SK-MEL-5 (cell line): ENCODE data around the gene NEB. TPM values are rescaled to one million over a fixed set of nuclear protein-coding genes. Genes with fewer than 3 reads are reported as not detected.

ENCODE experiments used
- DNase-seq: peaks from one replicate; pipeline ENCODE4 v3.0.0-alpha.2; 2016; ENCODE audit warnings: low read depth, low spot score
- in situ Hi-C: cut with HindIII; loops from 2 replicates; pipeline ENCODE4 v1.10.0; 2016; ENCODE audit warnings: low sequenced_read_pairs, high pct_unique_total_duplicates, low pct_unique_long_range_greater_than_20kb
- polyA plus RNA-seq, 2 experiments: library from polyadenylated mRNA; depleted of rRNA; stranded (reverse); fragments of >200 nt; gene quantifications; 2 replicates each; pipeline ENCODE4 v1.2.3, GENCODE V29; 2015
- total RNA-seq: library from RNA; depleted of rRNA; stranded (reverse); fragments of >200 nt; shearing (Covaris generic); gene quantifications from 2 replicates; pipeline ENCODE4 v1.2.3, GENCODE V29; 2014; rRNA removed

NEB gene, protein sequence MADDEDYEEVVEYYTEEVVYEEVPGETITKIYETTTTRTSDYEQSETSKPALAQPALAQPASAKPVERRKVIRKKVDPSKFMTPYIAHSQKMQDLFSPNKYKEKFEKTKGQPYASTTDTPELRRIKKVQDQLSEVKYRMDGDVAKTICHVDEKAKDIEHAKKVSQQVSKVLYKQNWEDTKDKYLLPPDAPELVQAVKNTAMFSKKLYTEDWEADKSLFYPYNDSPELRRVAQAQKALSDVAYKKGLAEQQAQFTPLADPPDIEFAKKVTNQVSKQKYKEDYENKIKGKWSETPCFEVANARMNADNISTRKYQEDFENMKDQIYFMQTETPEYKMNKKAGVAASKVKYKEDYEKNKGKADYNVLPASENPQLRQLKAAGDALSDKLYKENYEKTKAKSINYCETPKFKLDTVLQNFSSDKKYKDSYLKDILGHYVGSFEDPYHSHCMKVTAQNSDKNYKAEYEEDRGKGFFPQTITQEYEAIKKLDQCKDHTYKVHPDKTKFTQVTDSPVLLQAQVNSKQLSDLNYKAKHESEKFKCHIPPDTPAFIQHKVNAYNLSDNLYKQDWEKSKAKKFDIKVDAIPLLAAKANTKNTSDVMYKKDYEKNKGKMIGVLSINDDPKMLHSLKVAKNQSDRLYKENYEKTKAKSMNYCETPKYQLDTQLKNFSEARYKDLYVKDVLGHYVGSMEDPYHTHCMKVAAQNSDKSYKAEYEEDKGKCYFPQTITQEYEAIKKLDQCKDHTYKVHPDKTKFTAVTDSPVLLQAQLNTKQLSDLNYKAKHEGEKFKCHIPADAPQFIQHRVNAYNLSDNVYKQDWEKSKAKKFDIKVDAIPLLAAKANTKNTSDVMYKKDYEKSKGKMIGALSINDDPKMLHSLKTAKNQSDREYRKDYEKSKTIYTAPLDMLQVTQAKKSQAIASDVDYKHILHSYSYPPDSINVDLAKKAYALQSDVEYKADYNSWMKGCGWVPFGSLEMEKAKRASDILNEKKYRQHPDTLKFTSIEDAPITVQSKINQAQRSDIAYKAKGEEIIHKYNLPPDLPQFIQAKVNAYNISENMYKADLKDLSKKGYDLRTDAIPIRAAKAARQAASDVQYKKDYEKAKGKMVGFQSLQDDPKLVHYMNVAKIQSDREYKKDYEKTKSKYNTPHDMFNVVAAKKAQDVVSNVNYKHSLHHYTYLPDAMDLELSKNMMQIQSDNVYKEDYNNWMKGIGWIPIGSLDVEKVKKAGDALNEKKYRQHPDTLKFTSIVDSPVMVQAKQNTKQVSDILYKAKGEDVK (N-terminal part only)
- 0.51 and 1.4 TPM in 2 replicates for total RNA-seq
- 0.45 and 0.49 TPM in 2 replicates for polyA plus RNA-seq (2015; cell fraction: cytosol; rRNA removed)
- polyA plus RNA-seq (2015; cell fraction: nucleus; rRNA removed), result 2.6 and 3.8 TPM in 2 replicates

- in situ Hi-C loops, result no loop called here
- no peak for DNase-seq
Measured at GRCh38 chr2:151733771-151734672, at the start of gene NEB. TSS of gene NEB (minus strand) at chr2:151734476. CDS start at chr2:151733156, 1,320 bp downstream.

DNA sequence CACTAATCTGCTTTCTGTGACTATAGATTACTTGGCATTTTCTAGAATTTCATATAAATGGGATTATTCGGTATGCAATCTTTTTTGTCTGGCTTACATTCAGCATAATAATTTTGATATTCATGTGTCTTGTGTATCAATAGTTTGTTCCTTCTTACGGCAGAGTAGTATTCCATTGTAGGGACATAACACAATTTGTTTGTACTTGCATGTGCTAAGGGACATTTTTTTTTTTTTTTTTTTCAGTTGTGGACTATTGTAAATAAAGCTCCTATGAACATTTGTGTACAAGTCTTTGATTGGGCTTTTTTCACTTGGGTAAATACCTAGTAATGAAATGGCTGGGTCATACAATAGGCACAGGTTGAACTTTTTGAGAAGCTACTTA is 48.9 kb upstream of the NEB start:
- in situ Hi-C loops, result no loop called here
- no peak for DNase-seq

GRCh38 chr2:151782378-151783132 is 48.3 kb upstream of the NEB start:
- in situ Hi-C loops, result no loop called here
- DNase-seq, result no peak

DNA sequence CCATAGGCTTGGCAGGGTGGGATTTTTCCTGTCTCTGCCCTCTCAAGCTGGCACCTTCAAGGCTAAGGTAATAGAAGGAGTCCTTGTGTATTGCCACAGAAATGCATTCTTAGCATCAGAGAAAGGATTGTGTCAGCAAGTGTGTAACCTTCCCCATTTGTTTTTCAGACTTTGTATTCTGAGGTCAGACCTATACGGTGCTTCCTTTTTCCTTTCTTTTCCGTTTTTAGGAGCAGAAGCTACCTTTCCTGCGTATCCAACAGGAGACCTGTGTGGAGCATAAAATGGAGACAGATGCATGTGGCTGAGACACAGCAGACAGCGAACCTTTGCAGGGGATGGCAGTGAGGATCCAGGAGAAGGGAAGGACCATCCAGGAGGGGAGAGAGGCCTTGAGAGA is 47.4 kb upstream of the NEB start:
- in situ Hi-C loops, result no loop called here
- no peak for DNase-seq

DNA sequence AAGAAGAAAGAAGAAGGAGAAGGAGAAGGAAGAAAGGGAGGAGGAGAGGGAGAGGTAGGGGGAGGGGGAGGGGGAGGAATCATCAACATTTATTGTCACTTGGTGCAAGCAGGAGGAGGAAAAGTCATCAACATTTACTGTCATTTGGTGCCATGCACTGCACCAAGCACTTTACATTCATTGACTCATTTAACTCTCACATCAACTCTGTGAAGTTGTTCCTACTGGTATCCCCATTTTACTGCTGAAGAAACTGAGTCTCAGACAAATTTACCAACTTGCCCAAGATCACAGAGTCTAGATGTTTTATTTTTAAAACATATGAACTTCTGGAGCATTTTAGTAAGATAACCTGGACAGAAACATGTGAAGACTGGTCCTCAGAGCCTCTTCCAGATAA is 46.7 kb upstream of the NEB start:
- in situ Hi-C loops, result no loop called here
- DNase-seq, result no peak

GRCh38 chr2:151777935-151778334 is 43.7 kb upstream of the NEB start:
- in situ Hi-C loops, result no loop called here
- no peak for DNase-seq

DNA sequence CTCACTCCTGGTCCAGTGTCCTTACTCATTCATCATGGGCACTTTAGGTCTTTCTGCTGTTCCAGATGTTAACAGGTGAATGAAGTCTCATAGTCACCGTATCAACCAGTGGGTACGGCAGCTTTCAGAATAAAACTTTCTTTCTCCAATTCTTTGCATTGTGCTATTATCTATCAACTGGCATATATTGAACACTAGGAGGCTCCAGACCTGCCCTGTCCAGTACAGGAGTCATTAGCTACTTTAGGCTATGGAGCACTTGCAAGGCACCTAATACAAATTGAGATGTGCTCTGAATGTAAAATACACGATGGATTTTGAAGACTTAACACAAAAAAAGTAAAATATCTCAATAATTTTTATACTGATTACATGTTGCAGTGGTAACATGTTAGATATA is 43.2 kb upstream of the NEB start:
- DNase-seq, result peak; percentile 44
- in situ Hi-C loops, result no loop called here

GRCh38 chr2:151776367-151776766 is 42.1 kb upstream of the NEB start:
- in situ Hi-C loops, result no loop called here
- no peak for DNase-seq

- in situ Hi-C loops, result no loop called here
- no peak for DNase-seq
Measured at GRCh38 chr2:151775057-151775740, 40.9 kb upstream of the NEB start.

DNA sequence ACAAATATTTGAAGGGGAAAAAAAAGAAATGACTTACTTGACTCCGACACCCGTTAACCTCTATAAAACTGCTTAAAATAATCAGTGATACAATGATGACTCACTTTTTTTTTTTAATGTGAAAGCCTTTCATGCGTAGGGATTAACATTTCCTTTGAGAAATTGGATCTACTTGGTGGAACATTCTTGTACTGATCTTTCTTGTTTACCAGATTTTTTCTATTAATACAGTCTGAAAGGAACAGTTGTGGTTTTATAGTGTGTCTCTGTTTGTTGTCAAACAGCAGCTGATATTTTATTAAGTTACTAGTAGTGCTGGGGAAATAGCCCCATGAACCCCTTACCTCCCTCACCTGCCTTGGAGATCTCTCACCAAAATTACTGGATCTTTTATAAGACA is 40.2 kb upstream of the NEB start:
- in situ Hi-C loops, result no loop called here
- DNase-seq, result no peak

- in situ Hi-C loops, result no loop called here
- no peak for DNase-seq
Measured at GRCh38 chr2:151771599-151772358, 37.5 kb upstream of the NEB start.

DNA sequence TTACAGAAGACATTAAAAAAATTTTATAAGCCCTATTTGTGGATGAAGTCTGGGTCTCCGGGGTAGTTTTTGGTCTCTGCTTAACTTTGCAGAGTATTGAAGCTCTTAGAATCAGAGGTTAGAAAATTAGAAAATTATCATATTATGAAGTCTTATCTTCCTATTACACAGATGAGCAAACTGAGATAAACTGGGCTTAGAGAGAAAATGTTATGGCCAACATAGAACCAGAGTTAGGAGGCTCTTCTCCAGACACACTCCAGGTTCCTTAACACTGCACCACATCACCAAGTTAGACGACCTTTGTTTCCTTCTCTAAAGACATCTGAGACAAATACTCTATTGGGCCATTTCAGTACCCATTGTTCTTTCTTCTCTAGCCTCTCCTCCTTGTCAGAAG is 36.7 kb upstream of the NEB start:
- in situ Hi-C loops, result no loop called here
- no peak for DNase-seq

GRCh38 chr2:151769606-151770005 is 35.3 kb upstream of the NEB start:
- DNase-seq, result no peak
- in situ Hi-C loops, result no loop called here

DNA sequence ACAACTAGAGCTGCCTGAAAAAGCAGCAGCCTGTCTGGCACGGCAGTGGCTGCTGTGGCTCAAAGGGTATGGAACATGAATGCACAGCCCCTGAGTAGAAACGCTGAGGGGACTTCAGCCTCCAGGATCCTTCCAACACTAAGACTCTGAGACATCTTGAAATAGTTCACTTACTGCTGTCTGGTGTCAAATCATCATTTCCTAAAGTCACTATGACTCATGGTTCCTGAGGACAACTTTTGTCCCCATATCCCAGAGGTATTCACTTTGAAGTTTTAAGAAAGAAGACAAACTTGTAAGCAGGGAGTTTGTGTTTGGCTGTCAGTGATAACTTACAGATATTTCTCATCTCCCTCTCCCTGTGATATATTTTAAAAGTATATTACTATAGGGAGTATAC is 33.3 kb upstream of the NEB start:
- in situ Hi-C loops, result no loop called here
- no peak for DNase-seq
